HCT116 (cell line): ENCODE data around the gene USF2. TPM values are rescaled to one million over a fixed set of nuclear protein-coding genes. Genes with fewer than 3 reads are reported as not detected.

Experiments
- CBX3 ChIP-seq: IDR thresholded peaks from 2 replicates; pipeline ENCODE4 v1.6.1; 2012; ENCODE audit warnings: low read depth
- total RNA-seq: library from RNA; stranded (reverse); gene quantifications from one replicate; pipeline ENCODE4 v1.2.1, GENCODE V29; 2021; ENCODE audit not compliant: unreplicated experiment

The USF2 gene
- total RNA-seq, 1 experiment from 2014 or later: 98.4 TPM

GRCh38 chr19:35329323-35329722, 60.6 kb downstream of the USF2 start (continued):
- TF ChIP-seq CBX3: no peak

Other genes with a start within 250 kb of the USF2 start
- gene SCN1B, start 238.5 kb upstream of the USF2 start, total RNA-seq: 6.6 TPM
- gene HPN, start 227.2 kb upstream of the USF2 start, total RNA-seq: 0.32 TPM
- 17.4 TPM for gene FXYD3, start 153.1 kb upstream of the USF2 start, total RNA-seq
- gene LGI4, start 133.9 kb upstream of the USF2 start, total RNA-seq: 0.32 TPM
- gene FXYD1, start 130.1 kb upstream of the USF2 start, total RNA-seq: 7.8 TPM
- gene FXYD7, start 125.7 kb upstream of the USF2 start, total RNA-seq: 0.71 TPM
- 123 TPM for gene FXYD5, start 114.2 kb upstream of the USF2 start, total RNA-seq
- not detected for gene FAM187B, start 40.2 kb upstream of the USF2 start, total RNA-seq
- gene LSR, start 20.0 kb upstream of the USF2 start, total RNA-seq: 211 TPM
- not detected for gene HAMP, start 13.6 kb downstream of the USF2 start, total RNA-seq
- gene MAG, start 23.2 kb downstream of the USF2 start, total RNA-seq: 0.17 TPM
- 7.0 TPM for gene CD22, start 60.2 kb downstream of the USF2 start, total RNA-seq
- not detected for gene FFAR1, start 78.9 kb downstream of the USF2 start, total RNA-seq
- gene FFAR3, start 89.5 kb downstream of the USF2 start, total RNA-seq: not detected
- not detected for gene GPR42, start 102.1 kb downstream of the USF2 start, total RNA-seq
- not detected for gene FFAR2, start 179.3 kb downstream of the USF2 start, total RNA-seq
- 0.74 TPM for gene KRTDAP, start 221.5 kb downstream of the USF2 start, total RNA-seq
- gene DMKN, start 244.7 kb downstream of the USF2 start, total RNA-seq: 246 TPM